Left renal pelvis (tissue), 4 donors: ENCODE measurements around the gene MAST4. TPM values are rescaled to one million over a fixed set of nuclear protein-coding genes. Genes with fewer than 3 reads are reported as not detected.

ENCODE experiments used
- DNase-seq, 4 donors: peaks; one replicate each; pipeline ENCODE4 v3.0.0-alpha.2; 2013; ENCODE audit warnings: low read depth in 4 of 4, low spot score in 3 of 4
- polyA plus RNA-seq, 4 donors: library from polyadenylated mRNA; unstranded; fragments of 120-200 nt; gene quantifications; one replicate each; pipeline ENCODE4 v1.2.1, GENCODE V29; 2013; ENCODE audit not compliant: insufficient read length in 4 of 4

The MAST4 gene
- polyA plus RNA-seq, 4 donors: 10.5 to 16.2 (median 15.7) TPM

DNA sequence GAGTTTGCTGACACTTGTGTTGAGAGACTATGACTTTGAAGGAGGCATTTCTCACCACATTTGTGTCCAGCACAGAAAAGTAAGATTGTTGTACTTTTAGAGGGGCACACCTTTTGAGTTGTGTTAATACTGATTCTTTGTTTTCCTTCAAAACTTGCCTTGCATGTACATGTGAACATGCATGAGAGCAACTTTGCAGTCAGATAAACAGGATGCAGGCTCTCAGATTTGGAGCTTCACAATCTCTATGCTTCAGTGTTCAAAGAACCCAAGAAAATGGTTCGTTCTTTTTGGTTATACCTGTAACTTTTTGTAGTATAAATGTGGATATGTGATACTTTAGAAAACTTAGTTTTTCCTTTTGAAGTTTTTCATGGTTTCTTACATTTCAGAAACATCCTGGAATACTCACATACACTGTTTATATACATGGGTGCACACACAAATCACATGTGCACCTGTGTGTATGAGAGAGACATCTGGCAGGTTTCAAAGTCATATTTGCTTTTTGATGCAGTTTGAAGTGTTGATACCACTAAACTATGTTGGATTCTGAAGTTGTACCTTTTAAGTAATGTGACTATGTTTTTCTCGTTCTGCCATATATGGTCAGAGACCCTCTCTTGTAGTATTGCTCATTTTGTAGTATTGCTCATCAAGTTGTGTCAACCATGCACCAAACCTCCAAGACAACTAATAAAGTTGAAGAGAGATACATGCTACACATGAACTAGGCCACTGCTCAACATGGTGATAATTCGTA is 409.7 kb downstream of the MAST4 start:
- DNase-seq: no peak

DNA sequence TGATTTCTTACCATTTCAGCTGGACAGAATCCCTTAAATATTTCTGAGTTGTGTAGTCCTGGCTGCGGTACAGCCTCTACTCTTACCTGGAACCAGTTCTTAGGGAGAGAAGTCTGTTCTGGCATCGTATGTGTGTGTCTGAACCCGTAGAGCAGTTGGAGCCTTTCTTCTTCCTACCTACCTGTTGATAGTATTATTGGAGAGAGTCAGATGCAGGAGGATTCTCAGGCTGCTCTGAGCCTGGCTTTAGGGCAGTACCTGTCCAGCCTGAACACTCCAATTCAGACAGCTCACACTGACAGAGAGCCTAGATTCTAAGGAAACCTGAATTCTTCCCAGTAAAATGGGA is 410.3 kb downstream of the MAST4 start:
- DNase-seq: no peak

DNA sequence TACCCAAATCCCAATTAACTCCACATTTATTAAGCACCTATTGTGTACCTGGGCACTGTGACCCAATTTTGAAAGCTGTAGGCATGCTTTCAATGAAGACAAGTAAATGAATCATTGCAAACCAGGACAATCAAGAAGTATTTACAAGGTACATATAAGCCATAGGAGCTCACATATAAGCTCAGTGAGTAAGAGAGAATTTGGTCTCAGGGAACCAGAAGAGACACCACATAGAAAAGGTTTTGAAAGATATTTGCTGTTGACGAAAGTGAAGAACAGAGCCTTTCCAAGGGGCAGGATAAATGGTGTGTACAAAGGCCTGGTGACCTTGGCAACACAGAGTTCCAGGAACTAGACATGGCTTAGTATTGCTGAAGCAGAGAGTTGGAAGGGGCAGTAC is 412.8 kb downstream of the MAST4 start:
- no peak for DNase-seq

DNA sequence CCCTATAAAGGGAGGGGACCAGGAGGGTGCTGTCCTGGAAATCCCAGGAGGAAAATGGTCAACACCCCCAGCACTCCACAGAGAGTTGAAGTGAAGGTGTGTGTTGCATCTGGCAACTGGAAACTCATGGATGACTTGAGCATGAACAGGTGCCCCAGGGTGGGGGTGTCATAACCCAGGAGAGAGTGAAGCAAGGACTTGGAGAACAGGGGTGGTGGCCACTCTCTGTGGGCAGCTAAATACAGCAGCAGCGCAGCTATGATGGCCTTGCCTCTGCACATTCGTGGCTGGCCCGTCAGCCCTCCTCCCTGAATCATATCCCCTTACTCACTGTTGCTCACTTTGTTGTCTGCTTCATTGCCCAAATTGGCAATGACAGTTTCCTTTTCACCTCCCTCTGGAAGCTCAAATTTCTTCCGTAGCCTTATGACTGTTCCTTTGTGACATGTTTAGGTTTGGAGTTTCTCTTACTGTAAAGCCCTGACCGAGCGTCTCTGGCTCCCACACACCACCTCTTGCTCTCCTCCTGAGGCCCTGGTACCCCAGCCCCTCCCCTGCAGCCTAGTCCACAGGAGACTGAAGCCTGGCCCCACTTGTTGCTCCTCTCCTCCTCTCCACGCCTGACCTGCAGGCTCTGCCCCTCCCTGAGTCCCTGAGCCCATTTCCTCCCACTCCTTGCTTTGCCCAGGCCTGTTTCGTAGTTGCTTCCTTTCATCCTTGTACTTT is 414.7 kb downstream of the MAST4 start:
- peak in 1 of 4 donors; percentile 58 for DNase-seq

DNA sequence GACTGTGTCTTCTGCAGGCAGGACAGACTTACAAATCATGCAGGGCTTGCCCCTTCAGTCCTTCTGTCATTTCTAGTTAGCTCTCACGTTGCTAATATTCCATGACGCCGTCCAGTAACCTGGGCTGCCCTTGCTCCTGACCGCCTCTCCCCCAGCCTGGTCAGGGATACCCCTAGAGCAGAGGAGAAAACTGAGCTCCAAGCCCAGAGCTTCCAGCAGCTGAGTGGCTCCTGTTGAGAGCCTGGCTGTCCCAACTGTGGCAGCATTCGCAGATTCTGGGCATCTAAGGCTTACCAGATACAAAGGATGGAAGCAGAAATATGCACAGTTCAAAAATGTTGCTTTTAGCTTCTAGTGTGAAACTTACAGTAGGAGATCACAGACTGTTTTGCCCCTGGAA is 415.2 kb downstream of the MAST4 start:
- no peak for DNase-seq

DNA sequence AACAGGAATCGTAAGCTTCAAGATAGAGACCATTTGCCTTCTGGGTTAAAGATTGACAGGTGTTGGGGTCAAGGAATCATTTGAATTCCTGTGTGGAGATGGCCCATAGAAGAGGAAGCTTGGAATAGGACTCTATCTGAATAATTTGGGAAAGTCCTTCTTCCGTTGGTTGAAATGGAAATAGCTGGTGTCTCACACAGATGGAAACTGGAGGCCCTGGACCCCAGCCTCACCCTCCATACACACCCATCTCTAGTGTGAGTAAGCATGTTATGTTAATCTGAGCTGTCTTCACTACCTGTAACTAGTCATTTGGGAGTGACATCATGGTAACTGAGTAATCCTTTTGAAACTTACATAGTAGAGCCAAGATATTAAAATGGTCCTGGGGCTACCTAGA is 416.0 kb downstream of the MAST4 start:
- DNase-seq: no peak

DNA sequence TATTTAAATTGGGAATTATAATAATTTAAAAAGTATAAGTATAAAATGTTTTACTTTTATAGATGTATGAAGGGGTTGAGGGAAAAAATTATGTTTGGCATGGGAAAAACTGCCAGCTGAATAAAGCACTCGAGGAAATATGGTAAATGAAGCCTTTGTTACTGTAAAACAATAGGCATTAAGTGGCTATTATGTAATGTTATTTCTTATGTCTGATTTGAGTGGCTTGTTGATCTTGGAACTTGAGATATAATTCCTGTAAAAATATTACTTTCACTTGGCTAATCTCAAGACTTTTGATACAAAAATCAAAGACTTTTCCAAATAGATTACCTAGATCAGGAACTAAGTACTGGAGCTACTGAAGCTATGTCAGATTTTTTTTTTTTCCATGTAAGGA is 417.5 kb downstream of the MAST4 start:
- no peak for DNase-seq

DNA sequence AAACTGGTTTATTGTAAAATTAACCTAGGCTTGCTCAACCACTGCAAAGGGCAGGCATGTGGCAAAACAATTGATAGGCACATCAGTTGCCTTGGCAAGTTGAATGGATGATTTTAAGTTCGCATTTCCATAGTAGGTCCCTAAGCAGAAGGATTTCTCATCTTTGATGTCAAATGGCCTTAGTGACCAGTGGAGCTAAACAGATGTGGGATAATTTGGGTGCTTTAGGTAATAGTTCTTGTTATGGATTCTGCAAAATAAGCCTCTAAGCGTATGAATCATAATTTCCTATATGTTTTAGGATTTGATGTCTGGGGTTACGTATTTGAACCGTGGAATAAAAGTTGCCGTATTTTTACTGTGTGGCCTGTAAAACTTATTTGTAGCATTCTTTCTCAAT is 418.0 kb downstream of the MAST4 start:
- no peak for DNase-seq

DNA sequence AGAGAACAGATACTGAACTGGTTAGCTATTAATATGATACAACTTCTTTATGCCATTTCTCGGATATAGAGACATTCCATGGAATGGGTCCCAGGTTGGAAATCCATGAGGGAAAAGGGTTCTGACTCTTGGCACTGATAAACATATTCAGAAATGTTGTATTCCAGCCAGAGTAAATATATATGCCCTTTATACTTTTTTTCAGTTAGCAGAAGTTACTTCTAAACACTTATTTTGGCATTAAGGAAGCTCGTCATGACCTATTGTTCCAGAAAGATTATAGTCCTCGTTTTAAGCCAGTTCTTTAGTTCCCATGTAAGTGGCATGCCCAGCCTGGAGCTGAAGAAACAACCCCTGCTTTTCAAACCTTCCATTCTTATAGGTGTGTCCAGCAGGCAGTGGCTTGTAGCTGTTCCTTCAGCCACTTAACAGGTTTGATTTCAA is 418.8 kb downstream of the MAST4 start:
- DNase-seq: no peak

DNA sequence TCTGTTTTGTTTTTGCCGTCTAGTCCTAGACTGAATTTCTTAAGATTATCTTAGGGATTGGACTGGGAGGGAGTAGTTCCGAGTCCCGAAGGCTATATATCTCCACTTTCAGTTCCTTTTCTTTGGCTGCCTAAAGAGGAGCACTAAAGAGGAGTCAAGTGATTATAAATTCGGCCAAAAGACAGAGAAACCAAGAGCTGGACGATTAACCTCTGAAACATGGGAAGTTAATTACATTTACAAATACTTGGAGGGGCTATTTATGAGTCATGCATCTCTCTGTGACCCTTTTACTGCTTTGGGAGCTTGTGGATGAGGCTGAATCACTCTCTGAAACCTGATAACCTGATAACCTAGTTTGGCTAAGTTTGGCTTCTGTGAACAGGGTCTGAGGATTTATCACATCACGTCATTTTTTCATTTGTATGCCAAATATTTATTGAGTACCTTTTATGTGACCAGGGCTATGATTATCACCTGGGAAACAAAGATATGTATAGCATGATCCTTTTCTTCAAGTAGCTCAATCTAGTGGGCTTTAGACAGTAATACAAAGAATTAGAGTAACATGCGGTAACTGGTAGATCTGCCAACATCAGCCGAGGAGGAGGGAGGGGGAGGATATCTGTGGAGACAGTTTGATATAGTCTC is 419.5 kb downstream of the MAST4 start:
- DNase-seq: no peak

DNA sequence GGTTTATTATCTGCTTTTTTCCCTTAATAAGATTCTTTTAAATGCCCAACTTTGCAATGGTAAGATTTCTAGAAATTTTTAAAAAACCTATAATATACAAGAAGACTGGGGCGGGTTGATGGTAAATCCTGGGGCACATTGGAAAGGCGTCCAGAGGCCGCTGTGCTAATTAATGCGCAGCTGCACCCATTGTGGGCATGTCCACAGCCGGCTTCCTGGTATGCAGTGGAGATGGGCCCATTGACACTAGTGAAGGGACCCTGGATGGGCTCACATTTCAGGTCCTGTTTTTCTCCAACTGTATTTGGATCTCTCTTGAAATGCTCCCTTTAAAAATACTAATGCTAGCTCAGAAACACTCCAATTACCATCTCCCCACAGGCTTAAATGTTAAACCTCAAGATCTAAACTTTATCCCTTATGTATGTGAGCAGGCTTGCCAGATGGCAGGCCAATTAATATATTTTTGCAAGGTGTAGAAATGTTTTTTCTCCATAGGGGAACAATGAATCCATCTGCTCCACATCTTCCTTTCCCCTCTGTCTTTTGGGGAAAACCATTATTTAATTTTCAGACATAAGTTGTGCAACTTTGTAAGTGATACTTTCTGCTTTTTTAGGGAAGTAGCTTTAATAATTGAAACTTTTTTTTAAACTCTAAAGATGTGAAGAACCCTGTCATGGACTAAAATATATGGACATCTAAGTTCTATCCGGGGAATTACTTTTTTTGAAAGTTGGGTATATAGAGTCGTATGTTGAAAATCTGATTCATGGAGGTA is 423.1 kb downstream of the MAST4 start:
- DNase-seq: no peak

DNA sequence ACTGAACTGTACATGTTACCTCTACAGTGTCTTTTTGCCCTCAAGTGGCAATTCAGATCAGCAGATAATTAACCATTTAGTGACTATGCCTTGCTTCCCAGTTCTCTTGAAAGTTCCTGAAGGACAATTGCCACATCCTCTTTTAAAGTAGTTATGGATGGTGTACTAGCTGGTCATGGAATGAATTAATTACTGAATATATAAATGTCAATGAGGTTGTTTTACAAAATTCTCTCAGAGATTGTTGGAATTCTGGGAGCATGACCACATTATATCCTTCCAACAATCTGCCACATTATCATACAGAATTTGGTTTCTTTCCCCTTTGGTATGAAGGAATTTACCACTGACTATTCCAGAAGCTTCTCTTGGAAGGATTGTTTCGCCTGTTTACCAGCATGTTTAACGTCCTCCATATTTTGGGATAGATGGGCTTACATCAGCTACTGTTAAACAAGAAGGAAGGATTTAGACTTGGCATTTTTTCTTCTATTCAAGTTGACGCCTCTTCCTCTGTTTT is 424.0 kb downstream of the MAST4 start:
- DNase-seq: no peak

DNA sequence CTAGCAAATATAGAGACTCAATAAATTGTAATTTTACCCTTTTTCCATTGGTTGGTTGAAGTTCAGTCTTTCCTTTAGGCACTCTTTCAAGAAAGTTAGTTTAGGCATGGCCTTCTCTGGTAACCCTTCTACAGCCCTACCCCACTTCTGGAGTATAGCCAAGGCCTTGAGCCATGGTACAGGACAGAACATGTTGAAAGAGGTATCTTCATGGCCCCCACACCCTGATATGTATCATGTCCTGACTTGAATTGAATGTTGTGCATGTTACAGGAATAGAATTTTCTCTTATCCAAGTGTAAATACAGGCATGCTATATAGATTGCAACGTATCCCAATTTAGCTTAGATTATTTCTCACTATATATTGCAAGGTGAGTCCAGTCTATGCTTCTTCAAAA is 424.8 kb downstream of the MAST4 start:
- no peak for DNase-seq

DNA sequence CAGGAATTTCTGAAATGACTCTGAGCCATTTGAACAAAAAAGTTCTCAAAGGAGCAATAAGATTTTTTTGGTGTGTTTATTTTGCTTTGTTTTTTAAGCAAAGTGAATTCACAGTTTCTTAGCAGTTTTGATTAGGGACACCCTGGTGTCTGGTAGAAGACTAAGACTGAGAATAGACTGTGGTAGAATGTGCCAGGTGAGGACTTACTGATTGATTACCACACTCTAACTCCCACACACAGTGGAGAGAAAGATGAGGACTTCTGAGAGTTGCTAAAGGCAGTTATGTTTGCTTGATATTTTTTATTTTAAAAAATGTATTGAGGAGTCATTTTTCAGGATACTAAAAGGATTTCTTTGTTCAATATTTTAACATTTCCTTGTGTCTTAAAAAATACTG is 425.3 kb downstream of the MAST4 start:
- no peak for DNase-seq

DNA sequence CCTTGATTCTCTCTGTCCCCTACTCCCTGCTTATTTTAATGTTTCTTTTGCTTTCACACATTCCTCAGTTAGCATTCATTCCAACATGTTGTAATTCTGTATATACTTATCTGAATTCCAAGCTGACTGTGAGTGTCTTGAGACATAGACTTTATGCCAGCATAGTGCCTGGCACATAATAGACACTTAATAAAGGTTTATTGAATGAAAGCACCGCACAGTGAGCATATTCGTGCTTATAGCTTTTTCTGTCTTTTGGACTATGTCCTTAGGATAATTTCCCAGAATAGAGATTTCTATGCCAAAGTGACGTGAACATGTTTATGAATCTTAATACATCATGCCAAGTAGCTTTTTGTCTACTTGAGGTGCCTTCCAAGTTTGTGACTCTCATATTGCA is 425.8 kb downstream of the MAST4 start:
- no peak for DNase-seq

DNA sequence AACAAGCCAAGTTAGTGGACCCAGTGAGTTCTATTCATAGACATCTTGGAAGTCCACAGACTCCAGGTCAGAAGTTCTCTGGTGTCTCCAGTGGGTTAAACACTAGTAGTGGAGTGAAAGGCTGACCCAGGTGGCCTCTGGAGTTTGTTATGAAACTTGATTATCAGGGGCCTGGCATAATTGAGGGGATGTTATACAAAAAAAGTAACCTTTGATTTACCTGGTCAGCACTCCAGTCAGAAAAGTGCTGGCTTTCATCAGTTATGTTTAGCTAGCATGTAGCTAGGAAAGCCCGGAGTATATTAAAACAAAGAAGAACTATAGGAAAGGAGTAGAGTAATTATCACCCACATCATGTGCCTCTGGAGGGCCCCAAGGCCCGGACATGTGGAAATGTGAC is 429.3 kb downstream of the MAST4 start:
- no peak for DNase-seq

DNA sequence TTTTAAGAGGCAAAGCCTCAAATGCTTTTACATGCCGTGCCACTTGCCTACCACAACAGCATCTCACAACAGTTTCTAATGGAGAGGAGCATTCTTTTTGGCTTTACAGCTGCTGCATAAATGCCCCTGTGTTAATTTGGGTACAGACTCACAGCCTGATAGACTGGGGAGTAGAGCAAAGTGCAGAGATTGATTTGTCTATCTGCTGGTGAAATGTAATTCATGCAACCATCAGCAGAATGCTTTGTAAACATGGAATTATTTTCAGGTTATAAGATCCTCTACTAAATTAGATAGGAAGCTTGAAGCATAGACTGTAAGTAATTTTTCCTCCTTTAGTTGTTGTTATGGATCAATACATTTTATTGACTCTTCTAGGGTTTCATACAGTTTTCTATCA is 430.1 kb downstream of the MAST4 start:
- no peak for DNase-seq

DNA sequence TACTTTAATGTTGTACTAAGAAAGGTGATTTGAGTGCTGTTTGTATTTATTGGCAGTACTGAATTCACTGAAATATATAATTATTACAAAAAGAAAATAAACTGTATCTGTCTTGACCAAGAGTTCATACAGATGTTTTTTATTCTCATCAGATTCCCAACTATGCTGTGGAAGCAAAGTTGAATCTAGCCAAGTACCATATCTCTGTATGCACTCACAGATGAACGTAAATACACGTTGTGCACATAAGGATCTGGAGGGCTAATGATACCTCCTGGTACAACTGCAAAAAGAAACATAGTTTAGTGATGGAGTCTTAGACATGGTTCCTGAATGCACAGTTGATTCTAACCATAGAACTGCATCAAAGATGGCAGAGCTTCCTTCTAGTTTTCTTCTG is 431.0 kb downstream of the MAST4 start:
- DNase-seq: no peak

DNA sequence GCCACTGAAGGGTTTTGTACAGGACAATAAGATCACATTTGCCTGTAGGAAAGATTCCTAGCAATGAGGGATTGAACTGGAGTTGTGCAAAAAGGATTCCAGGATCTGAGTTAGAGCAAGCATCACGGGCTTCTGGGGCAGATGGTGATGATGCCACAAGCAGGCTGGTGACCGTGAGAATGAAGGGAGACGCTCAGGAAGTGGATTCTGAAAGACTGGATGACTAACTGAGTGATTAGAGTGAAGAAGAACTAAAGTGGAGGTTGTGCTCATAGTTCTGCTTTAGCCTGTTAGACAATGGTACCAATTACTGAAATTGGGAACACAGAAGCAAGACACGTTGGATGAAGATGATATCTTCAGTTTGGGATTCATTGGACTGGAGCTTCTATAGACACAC is 432.2 kb downstream of the MAST4 start:
- DNase-seq: no peak

DNA sequence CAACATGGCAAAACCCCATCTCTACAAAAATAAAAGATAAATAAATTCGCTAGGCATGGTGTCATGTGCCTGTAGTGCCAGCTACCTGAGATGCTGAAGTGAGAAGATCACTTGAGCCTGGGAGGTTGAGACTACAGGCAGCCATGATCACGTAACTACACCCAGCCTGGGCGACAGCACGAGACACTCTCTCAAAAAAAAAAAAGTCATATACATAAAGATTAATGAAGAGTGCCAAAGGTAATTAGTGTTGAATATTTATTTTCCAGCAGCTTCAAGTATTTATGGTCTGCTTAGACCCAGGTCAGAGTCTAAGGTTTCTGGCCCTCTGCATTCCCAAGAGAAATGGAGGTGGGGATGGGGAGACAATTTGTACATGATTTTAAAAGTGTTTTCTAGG is 432.7 kb downstream of the MAST4 start:
- DNase-seq: no peak

DNA sequence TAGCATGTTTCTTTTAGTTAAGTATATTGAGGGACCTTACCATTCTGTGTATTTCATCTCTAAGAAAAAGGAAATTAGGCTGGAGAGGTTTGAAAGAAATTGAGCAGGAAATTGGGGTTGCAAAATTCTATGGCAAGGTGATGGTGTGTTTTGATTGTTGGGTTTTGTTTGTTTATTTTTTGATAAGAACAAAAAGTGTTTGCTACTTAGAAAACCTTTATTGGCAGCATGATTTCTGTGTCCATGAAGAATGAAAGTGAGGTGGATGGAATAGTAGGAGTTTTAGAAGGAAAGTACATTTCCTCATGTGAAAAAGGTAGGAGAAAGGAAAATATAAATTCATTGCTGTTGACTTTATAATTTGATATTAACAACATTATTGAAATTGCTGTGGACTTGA is 433.3 kb downstream of the MAST4 start:
- DNase-seq: no peak
